ENCODE results near the gene DPH5. TPM values are rescaled to one million over a fixed set of nuclear protein-coding genes. Genes with fewer than 3 reads are reported as not detected.

Gene DPH5
- total and polyA plus RNA-seq, 10 of the 15 experiments (the other 5 are each of a cell fraction or from before 2014, with no cell fraction given): 44.1 to 95.7 (median 66.4) TPM

GRCh38 chr1:100960098-100960497, 65.5 kb downstream of the DPH5 start:
- ChIA-PET SMC1A (ENCODE audit: uncharacterized antibody, unreplicated experiment) (interaction anchor here (0.6 to 1.6 kb wide), 6 partner anchors 9 to 47 kb away, joined by 3 to 4 read pairs (median 3); no protein-coding TSS in a partner anchor), CTCF (interaction anchor here (0.8 to 2.2 kb wide), 4 partner anchors 14 to 328 kb away, joined by 3 to 8 read pairs (median 3); no protein-coding TSS in a partner anchor), POLR2A (interaction anchor here (0.7 kb wide), 1 partner anchor 11 kb away, joined by 3 read pairs; no protein-coding TSS in a partner anchor), RAD21 (ENCODE audit: unreplicated experiment) (no interaction called here)
- Histone ChIP-seq H3K4me2 (ENCODE audit: control insufficient read depth, insufficient read depth) (no peak overlapping the region), H3K9me3 (replicated peaks; ENCODE audit: control insufficient read depth, insufficient read depth, low read length) (no peaks in the 10 kb centered on the region), H2AFZ (ENCODE audit: control insufficient read depth, low read depth, low read length) (no peak overlapping the region), H3K27me3 (replicated peaks in 1 of 2; ENCODE audit: control insufficient read depth in 2 of 2, insufficient read depth in 2 of 2, low read length in 1 of 2) (no peaks in the 10 kb centered on the region), H3K79me2 (ENCODE audit: control insufficient read depth, insufficient read depth, low read length) (no peaks in the 10 kb centered on the region), H3K9ac (ENCODE audit: control insufficient read depth, insufficient read depth, low read length) (no peak overlapping the region), H3K27ac (ENCODE audit: control insufficient read depth, insufficient read depth) (no peak overlapping the region), H4K20me1 (ENCODE audit: control insufficient read depth, insufficient read depth) (no peaks in the 10 kb centered on the region), H3K4me3 (no peak overlapping the region), H3K4me1 (ENCODE audit: control insufficient read depth, insufficient read depth, low read length) (no peaks in the 10 kb centered on the region), H3K36me3 (ENCODE audit: control insufficient read depth in 2 of 2, insufficient read depth in 2 of 2, low read length in 1 of 2) (no peaks in the 10 kb centered on the region; a peak in 1 of 4 replicates)
- no peak for ATAC-seq
- DNase-seq (ENCODE audit: low read depth, low spot score): no peak
- in situ Hi-C loops (cut with MboI) (no loop called here), intact Hi-C loops (cut with micrococcal nuclease; ENCODE audit: unreplicated experiment) (no loop called here)
- BruUV-seq (replicated peaks): no TSS peak
- TF ChIP-seq MAX (IDR thresholded peaks at IDR 0.05; ENCODE audit: low read depth, low read length) (no peak), SIX5 (IDR thresholded peaks at IDR 0.05; ENCODE audit: low read depth, low read length, severe bottlenecking) (no peak), CREB1 (IDR thresholded peaks at IDR 0.05; ENCODE audit: low read depth) (no peak), GATAD2B (conservative IDR thresholded peaks at IDR 0.05; ENCODE audit: low read depth) (no peak), RCOR1 (conservative IDR thresholded peaks at IDR 0.05; ENCODE audit: low read depth, low read length) (no peak), RBBP5 (conservative IDR thresholded peaks at IDR 0.05) (no peak), TCF3 (IDR thresholded peaks at IDR 0.05; ENCODE audit: borderline replicate concordance, insufficient read depth, low read depth, low read length) (no peak), NRF1 (conservative IDR thresholded peaks at IDR 0.05; ENCODE audit: low read depth, low read length) (no peak), NFYB (IDR thresholded peaks at IDR 0.05; ENCODE audit: insufficient read depth, low read depth, low read length) (no peak), SMAD5 (IDR thresholded peaks at IDR 0.05; ENCODE audit: low read depth) (no peak), PBX3 (IDR thresholded peaks at IDR 0.05; ENCODE audit: insufficient replicate concordance, low read depth, low read length) (no peak), POU2F2 (IDR thresholded peaks at IDR 0.05; ENCODE audit: borderline replicate concordance, low read depth, low read length) (no peak), E2F4 (IDR thresholded peaks at IDR 0.05; ENCODE audit: low read depth, low read length) (no peak), CBX5 (IDR thresholded peaks at IDR 0.05; ENCODE audit: low read depth) (no peak), EED (IDR thresholded peaks at IDR 0.05; ENCODE audit: low read depth) (no peak), HDAC2 (IDR thresholded peaks at IDR 0.05) (no peak), STAT1 (conservative IDR thresholded peaks at IDR 0.05) (no peak), SMAD1 (IDR thresholded peaks at IDR 0.05; ENCODE audit: low read depth, partially characterized antibody) (no peak)
- no peak for FAIRE-seq
- WGBS (ENCODE audit: insufficient coverage, insufficient replicate concordance, low lambda C conversion rate, missing lambda C conversion rate): 100% methylated on average over 1 of the region's 1 CpG

Data from GM12878 (cell line).